H1 (cell line): ENCODE data around the gene TTC39A. TPM values are rescaled to one million over a fixed set of nuclear protein-coding genes. Genes with fewer than 3 reads are reported as not detected.

Experiments used
- ASH2L ChIP-seq: fragments of 200-600, 300-600 bp; sonication (generic); IDR thresholded peaks from one replicate; pipeline ENCODE4 v1.7.1; 2017; ENCODE audit warnings: low read length
- CREB1 ChIP-seq: IDR thresholded peaks from 2 replicates; pipeline ENCODE4 v1.6.1; 2012; ENCODE audit warnings: inconsistent platforms
- CTBP2 ChIP-seq: IDR thresholded peaks from 2 replicates; pipeline ENCODE4 v1.7.0; 2011; ENCODE audit warnings: borderline replicate concordance, mild to moderate bottlenecking, moderate library complexity, mixed read lengths, low read length; ENCODE audit not compliant: insufficient read depth, insufficient read length
- CTCF ChIP-seq, 3 experiments: IDR thresholded peaks; 1 replicate in 2 of 3; 2 replicates in 1 of 3; pipeline versions ENCODE4 v1.5.1 to v1.6.1; 2011; ENCODE audit warnings: low read length in 3 of 3, mild to moderate bottlenecking in 3 of 3, inconsistent platforms in 2 of 3, low read depth in 1 of 3, moderate library complexity in 1 of 3; ENCODE audit not compliant: insufficient read depth in 1 of 3; ENCODE audit errors: control extremely low read depth in 1 of 3
- E2F6 ChIP-seq: IDR thresholded peaks from 2 replicates; pipeline ENCODE4 v1.6.1; 2012; ENCODE audit warnings: inconsistent platforms
- MAFK ChIP-seq: IDR thresholded peaks from 2 replicates; pipeline ENCODE4 v1.6.1; 2012; ENCODE audit warnings: low read depth, mild to moderate bottlenecking, improper control_type of control experiment, low read length
- MAX ChIP-seq: IDR thresholded peaks from 2 replicates; pipeline ENCODE4 v1.6.1; 2012; ENCODE audit warnings: inconsistent platforms
- POLR2A ChIP-seq, 2 experiments: IDR thresholded peaks; 1 replicate in 1 of 2; 2 replicates in 1 of 2; pipeline ENCODE4 v1.6.1; 2011; ENCODE audit warnings: low read depth in 2 of 2, low read length in 2 of 2, mild to moderate bottlenecking in 2 of 2; ENCODE audit errors: control extremely low read depth in 1 of 2
- POU5F1 ChIP-seq: IDR thresholded peaks from 2 replicates; pipeline ENCODE4 v1.6.1; 2011; ENCODE audit warnings: low read depth, mild to moderate bottlenecking, low read length, moderate library complexity
- RBBP5 ChIP-seq: IDR thresholded peaks from 2 replicates; pipeline ENCODE4 v1.7.1; 2012; ENCODE audit warnings: low read depth, mild to moderate bottlenecking, inconsistent platforms, low read length, moderate library complexity, borderline replicate concordance
- RXRA ChIP-seq: IDR thresholded peaks from 2 replicates; pipeline ENCODE4 v1.6.1; 2011; ENCODE audit warnings: low read depth, mild to moderate bottlenecking, low read length, moderate library complexity; ENCODE audit not compliant: insufficient read depth
- SIRT6 ChIP-seq: IDR thresholded peaks from one replicate; pipeline ENCODE4 v1.7.1; 2012; ENCODE audit warnings: low read length, inconsistent platforms
- SUZ12 ChIP-seq: fragments of 200-600 bp; sonication (generic); IDR thresholded peaks from 2 replicates; pipeline ENCODE4 v1.6.1; 2012; ENCODE audit warnings: mild to moderate bottlenecking, inconsistent platforms, low read length, moderate library complexity, mixed read lengths
- TEAD4 ChIP-seq: IDR thresholded peaks from 2 replicates; pipeline ENCODE4 v1.6.1; 2012; ENCODE audit warnings: low read depth, low read length, inconsistent platforms, mixed read lengths
- polyA plus RNA-seq, 7 experiments: library from polyadenylated mRNA; depleted of rRNA in 3 of 7; stranded (reverse) in 5 of 7; unstranded in 2 of 7; fragments of >200 nt in 5 of 7; fragments of 200-250 nt in 2 of 7; gene quantifications; 1 replicate in 5 of 7; 2 replicates in 1 of 7; 4 replicates in 1 of 7; pipeline versions ENCODE4 v1.2.1 to v1.2.3, GENCODE V29; 2011 to 2013; ENCODE audit warnings: missing spikeins in 2 of 7, mixed read lengths in 2 of 7
- total RNA-seq: library from RNA; stranded (reverse); fragmentation: NEBNext Ultra II Directional; extraction: Animal tissue kit (Norgen Biotek cat#: 25700); gene quantifications from 2 replicates; pipeline ENCODE4 v1.2.1, GENCODE V29; 2021

Gene TTC39A
- total and polyA plus RNA-seq, 2 of the 8 experiments (the other 6 are each of a cell fraction or from before 2014, with no cell fraction given) = 5.5 to 5.8 TPM

- TF ChIP-seq CTBP2 (no peak), POLR2A (IDR thresholded peaks at IDR 0.05; ENCODE audit: control extremely low read depth in 1 of 2, low read depth in 2 of 2, low read length in 2 of 2) (peak in 1 of 2 experiments; percentile 45; a peak in 1 of 3 replicates), RXRA (no peak), TEAD4 (no peak), POU5F1 (no peak), ASH2L (peak; percentile 27), E2F6 (peak; percentile 82), SUZ12 (peak; percentile 39; the same call in 1 of the 2 replicates), CTCF (IDR thresholded peaks at IDR 0.05; ENCODE audit: control extremely low read depth in 1 of 3, insufficient read depth in 1 of 3, low read depth in 1 of 3, low read length in 3 of 3) (peak in 2 of 3 experiments; percentile 11 to 32; a peak in 3 of 4 replicates), MAX (peak; percentile 74), RBBP5 (peak; percentile 51; the same call in 1 of the 2 replicates), MAFK (no peak), SIRT6 (no peak), CREB1 (peak; percentile 43; the same call in 1 of the 2 replicates)
Measured at GRCh38 chr1:51344602-51345299, 14.4 kb upstream of the TTC39A start (continued).
